Activated naive CD8-positive, alpha-beta T cell treated with anti-CD3 and anti-CD28 coated beads, Interleukin-2, amount 50 U/mL, for 24 hours (primary cell): ENCODE data around the gene PPFIA3.
A peak's percentile ranks its signal among the peaks of the same experiment; 100 is the strongest.
"Not testable (repeated sequence)": the region's sequence is repeated elsewhere in the genome, so short reads cannot be mapped to it uniquely, and the experiment has no call there.

Experiments used
- ATAC-seq: fragments of 150-1000 bp; cut with Tn5 transposase; one replicate; pipeline ENCODE4 v1.10.0; 2021
- DNase-seq: peaks from one replicate; pipeline ENCODE4 v3.0.0; 2021
- H3K27ac Mint-ChIP-seq: one replicate; pipeline ENCODE4 v1.8.0; 2021; ENCODE audit warnings: mild to moderate bottlenecking, mixed read lengths
- H3K27me3 Mint-ChIP-seq: one replicate; pipeline ENCODE4 v1.8.0; 2021; ENCODE audit warnings: mixed read lengths
- H3K36me3 Mint-ChIP-seq: one replicate; pipeline ENCODE4 v1.8.0; 2021; ENCODE audit warnings: low read depth, mixed read lengths
- H3K4me1 Mint-ChIP-seq: one replicate; pipeline ENCODE4 v1.8.0; 2021; ENCODE audit warnings: mixed read lengths
- H3K4me3 Mint-ChIP-seq: one replicate; pipeline ENCODE4 v1.8.0; 2021; ENCODE audit warnings: mild to moderate bottlenecking, moderate library complexity, mixed read lengths
- H3K9me3 Mint-ChIP-seq: one replicate; pipeline ENCODE4 v1.8.0; 2021; ENCODE audit warnings: mixed read lengths

Gene PPFIA3

GRCh38 chr19:49157445-49158224 lies 38.3 kb downstream of the PPFIA3 start, which contains the start of gene TRPM4:
Gene TRPM4 (plus strand): TSS chr19:49157792. CDS start chr19:49157867, 75 bp downstream.
- peak; percentile 67 for DNase-seq
- peak within 1 kb of the TSS; percentile 46 for H3K4me3 Mint-ChIP-seq
- H3K27me3 Mint-ChIP-seq, result peaks cover 60% of the 10 kb centered on the region
- peak; percentile 51 for ATAC-seq
- H3K27ac Mint-ChIP-seq, result no peak within 1 kb of the TSS
- no peaks in the 10 kb centered on the region for H3K9me3 Mint-ChIP-seq
- peaks cover 5% of the 10 kb centered on the region for H3K4me1 Mint-ChIP-seq
- no peaks in the 10 kb centered on the region for H3K36me3 Mint-ChIP-seq

GRCh38 chr19:49160450-49161189 lies 41.3 kb downstream of the PPFIA3 start:
- DNase-seq (no peak), ATAC-seq (no peak)
- Mint-ChIP-seq H3K9me3 (no peaks in the 10 kb centered on the region), H3K27me3 (peaks cover 40% of the 10 kb centered on the region), H3K4me3 (no peak overlapping the region), H3K27ac (no peak overlapping the region), H3K36me3 (no peaks in the 10 kb centered on the region), H3K4me1 (peaks cover 5% of the 10 kb centered on the region)

GRCh38 chr19:49161987-49162386 lies 42.6 kb downstream of the PPFIA3 start:
- DNase-seq, result no peak
- Mint-ChIP-seq H3K4me3 (no peak overlapping the region), H3K27me3 (peaks cover 37% of the 10 kb centered on the region)

GRCh38 chr19:49165111-49165750 lies 45.9 kb downstream of the PPFIA3 start:
- Mint-ChIP-seq H3K4me1 (no peaks in the 10 kb centered on the region), H3K36me3 (no peaks in the 10 kb centered on the region), H3K9me3 (no peaks in the 10 kb centered on the region), H3K4me3 (no peak overlapping the region), H3K27me3 (peaks cover 14% of the 10 kb centered on the region), H3K27ac (no peak overlapping the region)
- DNase-seq, result no peak
- ATAC-seq, result no peak

More at GRCh38 chr19:49161987-49162386, 42.6 kb downstream of the PPFIA3 start:
- ATAC-seq, result no peak
- Mint-ChIP-seq H3K9me3 (no peaks in the 10 kb centered on the region), H3K4me1 (peaks cover 5% of the 10 kb centered on the region), H3K36me3 (no peaks in the 10 kb centered on the region), H3K27ac (no peak overlapping the region)

- peaks cover 9% of the 10 kb centered on the region for H3K27me3 Mint-ChIP-seq
- no peaks in the 10 kb centered on the region for H3K36me3 Mint-ChIP-seq
- H3K9me3 Mint-ChIP-seq, result no peaks in the 10 kb centered on the region
- DNase-seq (no peak), ATAC-seq (no peak)
- H3K27ac Mint-ChIP-seq, result no peak overlapping the region
- no peaks in the 10 kb centered on the region for H3K4me1 Mint-ChIP-seq
- H3K4me3 Mint-ChIP-seq, result no peak overlapping the region
Observed at GRCh38 chr19:49165865-49166301, 46.5 kb downstream of the PPFIA3 start.

GRCh38 chr19:49167857-49168409 lies 48.6 kb downstream of the PPFIA3 start:
- Mint-ChIP-seq H3K27ac (no peak overlapping the region), H3K27me3 (peaks cover 11% of the 10 kb centered on the region), H3K9me3 (no peaks in the 10 kb centered on the region), H3K36me3 (no peaks in the 10 kb centered on the region), H3K4me3 (no peak overlapping the region), H3K4me1 (no peaks in the 10 kb centered on the region)
- DNase-seq (no peak), ATAC-seq (no peak)

GRCh38 chr19:49168421-49168820 lies 49.1 kb downstream of the PPFIA3 start:
- Mint-ChIP-seq H3K9me3 (no peaks in the 10 kb centered on the region), H3K4me1 (no peaks in the 10 kb centered on the region), H3K36me3 (no peaks in the 10 kb centered on the region), H3K27ac (no peak overlapping the region), H3K27me3 (peaks cover 11% of the 10 kb centered on the region), H3K4me3 (no peak overlapping the region)
- ATAC-seq, result no peak
- DNase-seq, result no peak

- no peaks in the 10 kb centered on the region for H3K36me3 Mint-ChIP-seq
- peaks cover 6% of the 10 kb centered on the region for H3K27me3 Mint-ChIP-seq
- H3K4me3 Mint-ChIP-seq, result no peak overlapping the region
- H3K9me3 Mint-ChIP-seq, result no peaks in the 10 kb centered on the region
- H3K4me1 Mint-ChIP-seq, result peaks cover 9% of the 10 kb centered on the region
- DNase-seq (no peak), ATAC-seq (no peak)
- no peak overlapping the region for H3K27ac Mint-ChIP-seq
Observed at GRCh38 chr19:49173198-49173597, 53.9 kb downstream of the PPFIA3 start.

- Mint-ChIP-seq H3K4me3 (no peak overlapping the region), H3K36me3 (no peaks in the 10 kb centered on the region), H3K4me1 (peaks cover 11% of the 10 kb centered on the region), H3K27me3 (peaks cover 4% of the 10 kb centered on the region), H3K9me3 (peaks cover 12% of the 10 kb centered on the region), H3K27ac (no peak overlapping the region)
- ATAC-seq (no peak), DNase-seq (no peak)
Observed at GRCh38 chr19:49180659-49181058, 61.3 kb downstream of the PPFIA3 start.

GRCh38 chr19:49182010-49182847 lies 62.9 kb downstream of the PPFIA3 start:
- not testable (repeated sequence) for ATAC-seq, H3K27me3 Mint-ChIP-seq, H3K36me3 Mint-ChIP-seq, DNase-seq, H3K27ac Mint-ChIP-seq, H3K4me3 Mint-ChIP-seq, H3K4me1 Mint-ChIP-seq
- H3K9me3 Mint-ChIP-seq, result peaks cover 12% of the 10 kb centered on the region

GRCh38 chr19:49182848-49183375 lies 63.6 kb downstream of the PPFIA3 start:
- H3K36me3 Mint-ChIP-seq, result no peaks in the 10 kb centered on the region
- DNase-seq, result no peak
- H3K4me3 Mint-ChIP-seq, result no peak overlapping the region
- no peak for ATAC-seq
- H3K27me3 Mint-ChIP-seq, result peaks cover 3% of the 10 kb centered on the region
- H3K4me1 Mint-ChIP-seq, result peaks cover 2% of the 10 kb centered on the region
- H3K27ac Mint-ChIP-seq, result no peak overlapping the region
- peaks cover 12% of the 10 kb centered on the region for H3K9me3 Mint-ChIP-seq

GRCh38 chr19:49186108-49186507 lies 66.8 kb downstream of the PPFIA3 start:
- ATAC-seq (no peak), DNase-seq (no peak)
- Mint-ChIP-seq H3K4me3 (no peak overlapping the region), H3K9me3 (peaks cover 12% of the 10 kb centered on the region), H3K36me3 (no peaks in the 10 kb centered on the region), H3K27ac (peak overlapping the region; percentile 60), H3K27me3 (peaks cover 1% of the 10 kb centered on the region), H3K4me1 (peaks cover 6% of the 10 kb centered on the region)

- ATAC-seq (no peak), DNase-seq (no peak)
- peaks cover 6% of the 10 kb centered on the region for H3K4me1 Mint-ChIP-seq
- H3K4me3 Mint-ChIP-seq, result no peak overlapping the region
- no peaks in the 10 kb centered on the region for H3K36me3 Mint-ChIP-seq
- H3K27ac Mint-ChIP-seq, result no peak overlapping the region
- H3K9me3 Mint-ChIP-seq, result peaks cover 6% of the 10 kb centered on the region
- H3K27me3 Mint-ChIP-seq, result peaks cover 1% of the 10 kb centered on the region
Observed at GRCh38 chr19:49188626-49189200, 69.4 kb downstream of the PPFIA3 start.
